Loucy (cell line): Measurements from ENCODE around the gene SRRM3.

ENCODE experiments used
- H2AFZ ChIP-seq: fragments of 200-600 bp; sonication (generic); 2 replicates; pipeline ENCODE4 v1.6.0; 2016; ENCODE audit warnings: antibody characterized with exemption, mild to moderate bottlenecking, low read length, moderate library complexity
- H3F3A ChIP-seq: fragments of 200-600 bp; 2 replicates; pipeline ENCODE4 v1.6.0; 2016; ENCODE audit warnings: antibody characterized with exemption, low read depth, mild to moderate bottlenecking
- H3K27me3 ChIP-seq: fragments of 200-600 bp; sonication (generic); 2 replicates; pipeline ENCODE4 v1.6.1; 2014; ENCODE audit warnings: low read length, mild to moderate bottlenecking; ENCODE audit not compliant: insufficient read depth, poor library complexity, severe bottlenecking
- H3K36me3 ChIP-seq: fragments of 200-600 bp; sonication (generic); 2 replicates; pipeline ENCODE4 v1.6.1; 2016; ENCODE audit warnings: low read length; ENCODE audit not compliant: insufficient read depth
- H3K4me1 ChIP-seq: fragments of 200-600 bp; sonication (generic); 2 replicates; pipeline ENCODE4 v1.5.1; 2014; ENCODE audit warnings: low read length, mild to moderate bottlenecking; ENCODE audit not compliant: insufficient read depth, poor library complexity, severe bottlenecking
- H3K4me2 ChIP-seq: fragments of 200-600 bp; sonication (generic); 2 replicates; pipeline ENCODE4 v1.6.0; 2014; ENCODE audit warnings: antibody characterized with exemption, low read length, low read depth, mild to moderate bottlenecking; ENCODE audit not compliant: poor library complexity, severe bottlenecking
- H3K4me3 ChIP-seq: fragments of 200-600 bp; sonication (generic); 2 replicates; pipeline ENCODE4 v1.5.1; 2014; ENCODE audit warnings: low read length, mild to moderate bottlenecking, mixed read lengths; ENCODE audit not compliant: poor library complexity, severe bottlenecking
- H3K79me2 ChIP-seq: fragments of 200-600 bp; sonication (generic); 2 replicates; pipeline ENCODE4 v1.6.1; 2014; ENCODE audit warnings: low read length; ENCODE audit not compliant: insufficient read depth
- H3K9ac ChIP-seq: fragments of 200-600 bp; sonication (generic); 2 replicates; pipeline ENCODE4 v1.6.0; 2014; ENCODE audit warnings: mild to moderate bottlenecking, low read depth, low read length, moderate library complexity; ENCODE audit not compliant: poor library complexity, severe bottlenecking
- H3K9me2 ChIP-seq: fragments of 200-600 bp; sonication (generic); replicated peaks from 2 replicates; pipeline ENCODE4 v1.6.1; 2016; ENCODE audit warnings: low read depth, low read length, mixed read lengths
- H3K9me3 ChIP-seq: fragments of 200-600 bp; sonication (generic); 2 replicates; pipeline ENCODE4 v1.6.1; 2014; ENCODE audit warnings: mild to moderate bottlenecking, antibody characterized with exemption, low read length, low read depth; ENCODE audit not compliant: insufficient read depth
- H4K20me1 ChIP-seq: fragments of 200-600 bp; sonication (generic); 2 replicates; pipeline ENCODE4 v1.6.0; 2014; ENCODE audit warnings: antibody characterized with exemption, low read length, mild to moderate bottlenecking; ENCODE audit not compliant: insufficient read depth, poor library complexity, severe bottlenecking
- EZH2phosphoT487 ChIP-seq: fragments of 200-600 bp; IDR thresholded peaks from 2 replicates; pipeline ENCODE4 v1.6.1; 2018; ENCODE audit warnings: antibody characterized with exemption, mild to moderate bottlenecking, moderate library complexity, borderline replicate concordance
- TF ChIP-seq, protein P1 (sequence below): fragments of 200-600 bp; sonication (generic); conservative IDR thresholded peaks from 2 replicates; pipeline ENCODE4 v1.5.1; 2014; ENCODE audit warnings: mild to moderate bottlenecking, antibody characterized with exemption, low read length

The SRRM3 gene

DNA sequence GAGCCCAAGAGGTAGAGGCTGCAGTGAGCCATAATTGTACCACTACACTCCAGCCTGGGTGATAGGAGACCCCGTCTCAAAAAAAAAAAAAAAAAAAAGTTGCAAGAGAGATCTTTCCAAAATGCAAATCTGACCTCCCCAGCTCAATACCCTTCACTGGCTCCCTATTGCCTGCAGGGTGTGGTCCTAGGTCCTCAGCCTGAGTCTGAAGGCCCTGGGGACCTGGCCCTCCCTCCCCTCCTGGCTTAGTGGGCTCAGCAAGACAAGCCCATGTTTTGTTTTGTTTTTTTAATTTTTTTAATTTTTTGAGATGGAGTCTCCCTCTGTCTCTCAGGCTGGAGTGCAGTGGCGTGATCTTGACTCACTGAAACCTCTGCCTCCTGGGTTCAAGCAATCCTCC is 20.6 kb downstream of the SRRM3 start:
- Histone ChIP-seq H4K20me1 (no peaks in the 10 kb centered on the region), H3K79me2 (no peaks in the 10 kb centered on the region), H3K9ac (no peak overlapping the region), H3K9me2 (no peaks in the 10 kb centered on the region), H2AFZ (no peak overlapping the region), H3K4me3 (no peak overlapping the region), H3K36me3 (no peaks in the 10 kb centered on the region), H3K4me2 (no peak overlapping the region), H3K9me3 (no peaks in the 10 kb centered on the region), H3F3A (no peaks in the 10 kb centered on the region), H3K4me1 (no peaks in the 10 kb centered on the region), H3K27me3 (no peaks in the 10 kb centered on the region)
- no peak for TF ChIP-seq EZH2phosphoT487
- TF ChIP-seq, protein P1, sequence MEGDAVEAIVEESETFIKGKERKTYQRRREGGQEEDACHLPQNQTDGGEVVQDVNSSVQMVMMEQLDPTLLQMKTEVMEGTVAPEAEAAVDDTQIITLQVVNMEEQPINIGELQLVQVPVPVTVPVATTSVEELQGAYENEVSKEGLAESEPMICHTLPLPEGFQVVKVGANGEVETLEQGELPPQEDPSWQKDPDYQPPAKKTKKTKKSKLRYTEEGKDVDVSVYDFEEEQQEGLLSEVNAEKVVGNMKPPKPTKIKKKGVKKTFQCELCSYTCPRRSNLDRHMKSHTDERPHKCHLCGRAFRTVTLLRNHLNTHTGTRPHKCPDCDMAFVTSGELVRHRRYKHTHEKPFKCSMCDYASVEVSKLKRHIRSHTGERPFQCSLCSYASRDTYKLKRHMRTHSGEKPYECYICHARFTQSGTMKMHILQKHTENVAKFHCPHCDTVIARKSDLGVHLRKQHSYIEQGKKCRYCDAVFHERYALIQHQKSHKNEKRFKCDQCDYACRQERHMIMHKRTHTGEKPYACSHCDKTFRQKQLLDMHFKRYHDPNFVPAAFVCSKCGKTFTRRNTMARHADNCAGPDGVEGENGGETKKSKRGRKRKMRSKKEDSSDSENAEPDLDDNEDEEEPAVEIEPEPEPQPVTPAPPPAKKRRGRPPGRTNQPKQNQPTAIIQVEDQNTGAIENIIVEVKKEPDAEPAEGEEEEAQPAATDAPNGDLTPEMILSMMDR: no peak

DNA sequence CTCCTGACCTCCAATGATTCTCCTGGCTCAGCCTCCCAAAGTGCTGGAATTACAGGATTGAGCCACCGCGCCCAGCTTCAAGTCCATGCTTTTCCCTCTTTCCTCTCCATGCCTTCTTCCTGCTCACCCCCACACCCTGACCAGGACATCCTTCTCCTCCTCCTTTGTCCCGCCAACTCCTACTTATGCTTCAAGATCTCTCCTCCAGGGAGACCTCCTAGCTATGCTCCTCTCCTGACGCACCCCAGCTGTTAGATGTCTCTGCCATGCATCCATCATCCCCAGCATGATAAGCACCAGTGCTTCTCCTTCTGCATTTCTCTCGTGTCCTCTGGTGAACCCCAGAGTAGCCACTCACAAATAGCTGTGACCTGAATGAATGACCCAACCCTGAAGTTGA is 21.1 kb downstream of the SRRM3 start:
- TF ChIP-seq, protein P1: no peak
- no peak for TF ChIP-seq EZH2phosphoT487
- H3F3A ChIP-seq: no peaks in the 10 kb centered on the region
- no peaks in the 10 kb centered on the region for H3K36me3 ChIP-seq
- H3K9me3 ChIP-seq: no peaks in the 10 kb centered on the region
- no peaks in the 10 kb centered on the region for H3K79me2 ChIP-seq
- no peaks in the 10 kb centered on the region for H3K27me3 ChIP-seq
- no peak overlapping the region for H3K9ac ChIP-seq
- H3K4me1 ChIP-seq: no peaks in the 10 kb centered on the region
- no peaks in the 10 kb centered on the region for H3K9me2 ChIP-seq
- H3K4me3 ChIP-seq: no peak overlapping the region
- H3K4me2 ChIP-seq: no peak overlapping the region
- no peaks in the 10 kb centered on the region for H4K20me1 ChIP-seq
- no peak overlapping the region for H2AFZ ChIP-seq

DNA sequence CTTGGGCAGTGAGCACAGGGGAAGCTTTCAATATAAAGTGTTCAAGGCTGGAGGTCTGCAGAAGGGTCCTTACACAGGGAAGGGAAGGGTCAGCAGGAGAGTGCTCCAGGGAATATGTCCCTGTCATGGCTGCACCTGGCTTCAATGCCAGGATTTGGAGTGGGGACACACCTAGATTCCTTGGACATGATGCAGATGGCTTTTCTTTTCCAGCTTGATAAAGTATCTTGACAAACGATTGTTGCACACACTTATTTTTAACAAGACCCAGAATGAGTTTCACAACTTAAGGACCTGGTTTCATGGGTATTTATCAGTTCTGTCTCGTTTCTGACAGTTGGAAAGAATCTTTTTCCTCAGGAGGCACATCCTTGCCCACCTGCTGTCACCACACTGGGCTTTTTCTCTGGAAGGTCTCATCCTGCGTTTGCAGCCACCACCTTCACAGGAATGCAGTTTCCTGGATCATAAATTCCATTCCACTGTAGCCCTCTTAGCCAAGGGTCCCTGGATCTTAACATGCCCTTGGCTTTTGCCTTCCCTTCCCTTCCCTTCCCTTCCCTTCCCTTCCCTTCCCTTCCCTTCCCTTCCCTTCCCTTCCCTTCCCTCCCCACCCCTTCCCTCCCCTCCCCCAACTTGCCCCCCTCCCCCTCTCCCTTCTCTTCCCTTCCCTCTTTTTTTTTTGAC is 21.7 kb downstream of the SRRM3 start:
- Histone ChIP-seq H4K20me1 (no peaks in the 10 kb centered on the region), H3K79me2 (no peaks in the 10 kb centered on the region), H3K9me3 (no peaks in the 10 kb centered on the region), H3K4me1 (no peaks in the 10 kb centered on the region), H3K4me3 (no peak overlapping the region), H3K4me2 (no peak overlapping the region), H3K9me2 (no peaks in the 10 kb centered on the region), H3K36me3 (no peaks in the 10 kb centered on the region), H3F3A (no peaks in the 10 kb centered on the region), H2AFZ (no peak overlapping the region), H3K27me3 (no peaks in the 10 kb centered on the region), H3K9ac (no peak overlapping the region)
- no peak for TF ChIP-seq EZH2phosphoT487
- TF ChIP-seq, protein P1: no peak
